Suprapubic skin (tissue), 4 donors: ENCODE data around the gene TAP1. TPM values are rescaled to one million over a fixed set of nuclear protein-coding genes. Genes with fewer than 3 reads are reported as not detected.

ENCODE experiments used
- DNase-seq, 2 donors: peaks; one replicate each; pipeline ENCODE4 v3.0.0-alpha.2; 2019; ENCODE audit warnings: low spot score in 2 of 2
- H3K27ac ChIP-seq: fragments of 200-600 bp; sonication (generic); one replicate; pipeline ENCODE4 v1.5.1; 2019
- H3K27me3 ChIP-seq: fragments of 200-600 bp; sonication (generic); one replicate; pipeline ENCODE4 v1.5.1; 2019
- H3K36me3 ChIP-seq: fragments of 200-600 bp; sonication (generic); one replicate; pipeline ENCODE4 v1.5.1; 2019
- H3K4me1 ChIP-seq: fragments of 200-600 bp; sonication (generic); one replicate; pipeline ENCODE4 v1.5.1; 2019
- H3K4me3 ChIP-seq: fragments of 200-600 bp; sonication (generic); one replicate; pipeline ENCODE4 v1.5.1; 2019; ENCODE audit warnings: mild to moderate bottlenecking
- H3K9me3 ChIP-seq: fragments of 200-600 bp; sonication (generic); one replicate; pipeline ENCODE4 v1.5.1; 2019
- CTCF ChIP-seq, 2 donors: fragments of 200-600 bp in 1 of 2; fragments of 450-650 bp in 1 of 2; sonication (generic) in 1 of 2; IDR thresholded peaks; one replicate each; pipeline ENCODE4 v1.5.1; 2016 to 2019; ENCODE audit warnings: antibody characterized with exemption in 2 of 2, mild to moderate bottlenecking in 1 of 2, moderate library complexity in 1 of 2
- EP300 ChIP-seq: sonication (generic); formaldehyde crosslinking; IDR thresholded peaks from one replicate; pipeline ENCODE4 v1.6.1; 2017; ENCODE audit warnings: antibody characterized with exemption
- POLR2A ChIP-seq, 2 donors: fragments of 450-650 bp; IDR thresholded peaks; one replicate each; pipeline ENCODE4 v1.6.1; 2017; ENCODE audit warnings: antibody characterized with exemption in 2 of 2, mild to moderate bottlenecking in 2 of 2, moderate library complexity in 2 of 2
- POLR2AphosphoS5 ChIP-seq, 3 donors: sonication (generic); formaldehyde crosslinking; IDR thresholded peaks; one replicate each; pipeline ENCODE4 v1.6.1; 2017; ENCODE audit warnings: antibody characterized with exemption in 3 of 3
- WGBS: methylation state at CpG from one replicate; pipeline ENCODE4 v1.1.5; 2018; 5-methylcytosine and 5-hydroxymethylcytosine counted together
- total RNA-seq, 4 donors: library from RNA; depleted of rRNA; stranded (reverse); fragments of >200 nt; gene quantifications; one replicate each; pipeline ENCODE4 v1.1.0, GENCODE V29; 2016

The TAP1 gene
- total RNA-seq, 4 donors from 2014 or later, result 90.7 to 126 (median 101) TPM

- Histone ChIP-seq H3K27ac (peak overlapping the region; percentile 99), H3K9me3 (no peaks in the 10 kb centered on the region), H3K27me3 (no peaks in the 10 kb centered on the region), H3K36me3 (peaks cover 33% of the 10 kb centered on the region), H3K4me1 (peaks cover 38% of the 10 kb centered on the region), H3K4me3 (peak overlapping the region; percentile 90)
- 13% methylated on average over 23 of the region's 24 CpGs for WGBS
- DNase-seq, result no peak
- TF ChIP-seq CTCF (IDR thresholded peaks at IDR 0.05), result no peak
- TF ChIP-seq POLR2A (IDR thresholded peaks at IDR 0.05), result peak in 1 of 2 donors; percentile 11
Observed at GRCh38 chr6:32854376-32855178, 1.1 kb upstream of the TAP1 start.

- Histone ChIP-seq H3K27me3 (no peaks in the 10 kb centered on the region), H3K36me3 (peaks cover 29% of the 10 kb centered on the region), H3K27ac (peak overlapping the region; percentile 99), H3K4me1 (peaks cover 38% of the 10 kb centered on the region), H3K9me3 (no peaks in the 10 kb centered on the region), H3K4me3 (peak overlapping the region; percentile 90)
- TF ChIP-seq CTCF (IDR thresholded peaks at IDR 0.05), result no peak
- TF ChIP-seq POLR2AphosphoS5 (IDR thresholded peaks at IDR 0.05), result no peak
- TF ChIP-seq POLR2A (IDR thresholded peaks at IDR 0.05), result no peak
- no peak for TF ChIP-seq EP300
- peak in 1 of 2 donors; percentile 81 for DNase-seq
- 0% methylated on average over 17 of the region's 41 CpGs for WGBS
Observed at GRCh38 chr6:32852844-32853540, 512 bp downstream of the TAP1 start.

- H3K4me3 ChIP-seq, result peak overlapping the region; percentile 90
- no peak for TF ChIP-seq CTCF (IDR thresholded peaks at IDR 0.05)
- no peak for TF ChIP-seq POLR2AphosphoS5 (IDR thresholded peaks at IDR 0.05)
- TF ChIP-seq POLR2A (IDR thresholded peaks at IDR 0.05), result no peak
- no peak for TF ChIP-seq EP300
- H3K27ac ChIP-seq, result peak overlapping the region; percentile 99
- H3K9me3 ChIP-seq, result no peaks in the 10 kb centered on the region
- WGBS, result 44% methylated on average over 17 of the region's 23 CpGs
- peaks cover 30% of the 10 kb centered on the region for H3K36me3 ChIP-seq
- H3K4me1 ChIP-seq, result peaks cover 38% of the 10 kb centered on the region
- no peaks in the 10 kb centered on the region for H3K27me3 ChIP-seq
- no peak for DNase-seq
Observed at GRCh38 chr6:32852018-32852843, 1.3 kb downstream of the TAP1 start.

GRCh38 chr6:32851025-32851424 is 2.5 kb downstream of the TAP1 start:
- no peak overlapping the region for H3K4me3 ChIP-seq
- H3K9me3 ChIP-seq, result no peaks in the 10 kb centered on the region
- H3K36me3 ChIP-seq, result peaks cover 41% of the 10 kb centered on the region
- 90% methylated on average over 4 of the region's 4 CpGs for WGBS
- no peak for DNase-seq
- peaks cover 36% of the 10 kb centered on the region for H3K4me1 ChIP-seq
- H3K27ac ChIP-seq, result no peak overlapping the region
- no peak for TF ChIP-seq POLR2AphosphoS5 (IDR thresholded peaks at IDR 0.05)
- no peak for TF ChIP-seq POLR2A (IDR thresholded peaks at IDR 0.05)
- TF ChIP-seq EP300, result no peak
- no peak for TF ChIP-seq CTCF (IDR thresholded peaks at IDR 0.05)
- H3K27me3 ChIP-seq, result no peaks in the 10 kb centered on the region
